NCI-H1092 treated with DMSO at 0.1 percent for 48 hours (cell line): ENCODE data around the gene HYLS1.

Source experiments
- DNase-seq: peaks from one replicate; lab custom pipeline; 2025; lab: John Stamatoyannopoulos, UW

HYLS1 gene

GRCh38 chr11:125950178-125950490, 62.7 kb downstream of the HYLS1 start:
- no peak for DNase-seq
